Measurements from ENCODE around the gene CCDC197.

The CCDC197 gene

GRCh38 chr14:94056579-94057308 is 59.6 kb downstream of the CCDC197 start:
- H3K4me3 Mint-ChIP-seq, result peak overlapping the region; percentile 8 to 17
- ATAC-seq (peak; percentile 90), DNase-seq (peak; percentile 39 to 44)
- H3K27ac Mint-ChIP-seq, result peak overlapping the region; percentile 38 to 42
- H3K9me3 Mint-ChIP-seq, result no peaks in the 10 kb centered on the region
- no peaks in the 10 kb centered on the region for H3K27me3 Mint-ChIP-seq
- peaks cover 58% of the 10 kb centered on the region for H3K4me1 Mint-ChIP-seq

- Mint-ChIP-seq H3K4me3 (no peak overlapping the region), H3K9me3 (no peaks in the 10 kb centered on the region), H3K4me1 (peaks cover 72% of the 10 kb centered on the region), H3K27me3 (no peaks in the 10 kb centered on the region), H3K27ac (peak overlapping the region in 1 of 2 donors; percentile 29)
- ATAC-seq (no peak), DNase-seq (no peak)
Measured at GRCh38 chr14:94058128-94058673, 61.1 kb downstream of the CCDC197 start.

All from stimulated activated naive CD8-positive, alpha-beta T cell treated with anti-CD3 and anti-CD28 coated beads, Interleukin-15, amount 100 ng/mL, for 72 hours (primary cell).